ENCODE data around the gene GAPDH. TPM values are rescaled to one million over a fixed set of nuclear protein-coding genes. Genes with fewer than 3 reads are reported as not detected.

The GAPDH gene
- total and polyA plus RNA-seq, 10 of the 15 experiments (the other 5 are each of a cell fraction or from before 2014, with no cell fraction given), result 5,606 to 14,240 (median 9,400) TPM

DNA sequence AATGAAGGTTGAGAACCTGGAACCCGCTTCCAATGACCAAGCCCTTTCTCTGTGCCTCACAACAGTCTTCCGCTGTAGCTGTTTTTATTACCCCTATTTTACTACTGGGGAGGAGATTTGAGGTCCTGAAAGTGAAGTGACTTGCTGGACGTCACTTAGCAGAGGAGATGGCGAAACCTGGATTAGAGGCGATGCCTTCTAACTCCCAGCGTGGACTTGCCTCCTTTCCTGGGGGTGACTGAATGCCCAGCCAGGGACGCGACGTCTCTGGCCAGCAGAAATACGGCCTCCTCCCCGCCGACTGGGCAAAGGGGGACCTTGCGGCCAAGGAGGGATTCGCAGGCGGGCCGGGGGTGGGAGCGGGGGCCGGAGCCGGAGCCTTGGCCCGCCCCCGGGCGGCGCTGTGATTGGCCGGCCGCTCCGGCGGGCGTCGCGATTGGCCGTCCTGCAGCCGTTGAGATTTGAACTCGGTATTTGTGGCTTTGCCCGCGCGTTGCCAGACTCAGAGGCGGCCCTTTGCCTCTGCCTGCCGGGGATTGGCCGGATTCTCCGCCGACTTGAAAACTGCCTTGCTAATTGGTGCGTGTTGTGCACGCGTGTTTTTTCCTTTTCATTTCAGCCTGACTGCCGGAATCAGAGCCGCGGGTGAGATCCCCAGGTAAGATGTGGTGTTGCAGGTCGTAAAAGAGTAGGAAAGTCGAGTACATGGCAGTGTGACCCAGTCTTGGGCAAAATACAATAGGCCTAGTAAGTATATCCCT lies 40.6 kb upstream of the GAPDH start, which contains the start of gene NCAPD2 (continued):
- TF ChIP-seq PAX5 (IDR thresholded peaks at IDR 0.05; ENCODE audit: borderline replicate concordance, low read depth, low read length) (peak; percentile 10; the same call in 1 of the 2 replicates), BRCA1 (IDR thresholded peaks at IDR 0.05; ENCODE audit: low read depth, low read length) (no peak), MEF2A (IDR thresholded peaks at IDR 0.05; ENCODE audit: insufficient read depth, low read depth, low read length) (no peak), NKRF (conservative IDR thresholded peaks at IDR 0.05) (peak; percentile 93), ZZZ3 (IDR thresholded peaks at IDR 0.05; ENCODE audit: control insufficient read depth, insufficient read length, low read depth) (no peak), ZSCAN29 (IDR thresholded peaks at IDR 0.05) (no peak), NFXL1 (IDR thresholded peaks at IDR 0.05; ENCODE audit: borderline replicate concordance) (no peak), SMAD1 (IDR thresholded peaks at IDR 0.05; ENCODE audit: low read depth, partially characterized antibody) (peak; percentile 22), TCF3 (IDR thresholded peaks at IDR 0.05; ENCODE audit: borderline replicate concordance, insufficient read depth, low read depth, low read length) (0 out of 2 replicates have a peak, but pooled peaks have one; percentile 22), SREBF2 (IDR thresholded peaks at IDR 0.05; ENCODE audit: low read length) (0 out of 2 replicates have a peak, but pooled peaks have one; percentile 8), IKZF2 (IDR thresholded peaks at IDR 0.05) (peak in 1 of 2 experiments; percentile 28; a peak in 1 of 4 replicates), WRNIP1 (IDR thresholded peaks at IDR 0.05; ENCODE audit: borderline replicate concordance, low read depth, low read length) (peak; percentile 50; the same call in 1 of the 2 replicates), NR2C1 (IDR thresholded peaks at IDR 0.05) (no peak), TARDBP (IDR thresholded peaks at IDR 0.05; ENCODE audit: borderline replicate concordance) (no peak), MLLT1 (IDR thresholded peaks at IDR 0.05) (peak; percentile 53), RCOR1 (conservative IDR thresholded peaks at IDR 0.05; ENCODE audit: low read depth, low read length) (no peak), FOXM1 (IDR thresholded peaks at IDR 0.05; ENCODE audit: low read depth, low read length) (no peak; the same call in 1 of the 2 replicates), SIN3A (IDR thresholded peaks at IDR 0.05; ENCODE audit: low read depth, low read length) (peak; percentile 8; the same call in 1 of the 2 replicates), NRF1 (conservative IDR thresholded peaks at IDR 0.05; ENCODE audit: low read depth, low read length) (no peak), RELA (IDR thresholded peaks at IDR 0.05; ENCODE audit: borderline replicate concordance, partially characterized antibody) (no peak), HDAC2 (IDR thresholded peaks at IDR 0.05) (0 out of 2 replicates have a peak, but pooled peaks have one; percentile 19), ZNF207 (IDR thresholded peaks at IDR 0.05; ENCODE audit: borderline replicate concordance) (peak; percentile 63)
- TF ChIP-seq, protein P1, sequence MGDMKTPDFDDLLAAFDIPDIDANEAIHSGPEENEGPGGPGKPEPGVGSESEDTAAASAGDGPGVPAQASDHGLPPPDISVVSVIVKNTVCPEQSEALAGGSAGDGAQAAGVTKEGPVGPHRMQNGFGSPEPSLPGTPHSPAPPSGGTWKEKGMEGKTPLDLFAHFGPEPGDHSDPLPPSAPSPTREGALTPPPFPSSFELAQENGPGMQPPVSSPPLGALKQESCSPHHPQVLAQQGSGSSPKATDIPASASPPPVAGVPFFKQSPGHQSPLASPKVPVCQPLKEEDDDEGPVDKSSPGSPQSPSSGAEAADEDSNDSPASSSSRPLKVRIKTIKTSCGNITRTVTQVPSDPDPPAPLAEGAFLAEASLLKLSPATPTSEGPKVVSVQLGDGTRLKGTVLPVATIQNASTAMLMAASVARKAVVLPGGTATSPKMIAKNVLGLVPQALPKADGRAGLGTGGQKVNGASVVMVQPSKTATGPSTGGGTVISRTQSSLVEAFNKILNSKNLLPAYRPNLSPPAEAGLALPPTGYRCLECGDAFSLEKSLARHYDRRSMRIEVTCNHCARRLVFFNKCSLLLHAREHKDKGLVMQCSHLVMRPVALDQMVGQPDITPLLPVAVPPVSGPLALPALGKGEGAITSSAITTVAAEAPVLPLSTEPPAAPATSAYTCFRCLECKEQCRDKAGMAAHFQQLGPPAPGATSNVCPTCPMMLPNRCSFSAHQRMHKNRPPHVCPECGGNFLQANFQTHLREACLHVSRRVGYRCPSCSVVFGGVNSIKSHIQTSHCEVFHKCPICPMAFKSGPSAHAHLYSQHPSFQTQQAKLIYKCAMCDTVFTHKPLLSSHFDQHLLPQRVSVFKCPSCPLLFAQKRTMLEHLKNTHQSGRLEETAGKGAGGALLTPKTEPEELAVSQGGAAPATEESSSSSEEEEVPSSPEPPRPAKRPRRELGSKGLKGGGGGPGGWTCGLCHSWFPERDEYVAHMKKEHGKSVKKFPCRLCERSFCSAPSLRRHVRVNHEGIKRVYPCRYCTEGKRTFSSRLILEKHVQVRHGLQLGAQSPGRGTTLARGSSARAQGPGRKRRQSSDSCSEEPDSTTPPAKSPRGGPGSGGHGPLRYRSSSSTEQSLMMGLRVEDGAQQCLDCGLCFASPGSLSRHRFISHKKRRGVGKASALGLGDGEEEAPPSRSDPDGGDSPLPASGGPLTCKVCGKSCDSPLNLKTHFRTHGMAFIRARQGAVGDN (IDR thresholded peaks at IDR 0.05), result peak; percentile 38; the same call in 1 of the 2 replicates
